B cell (primary cell): ENCODE results near the gene MESD. TPM values are rescaled to one million over a fixed set of nuclear protein-coding genes. Genes with fewer than 3 reads are reported as not detected.

Experiments used
- ATAC-seq: fragments of 200-7000 bp; cut with Tn5 transposase; one replicate; pipeline ENCODE4 v1.10.0; 2021; ENCODE audit warnings: low read depth, mild to moderate bottlenecking, moderate number of reproducible peaks, moderate library complexity
- CTCF ChIA-PET: fragments of 350-600 bp; sonication (Branson Sonifier 250); formaldehyde crosslinking; loops from one replicate; lab custom pipeline; 2021; ENCODE audit warnings: antibody characterized with exemption, inconsistent platforms; lab: Charles Lee
- POLR2A ChIA-PET: fragments of 350-600 bp; sonication (Branson Sonifier 250); formaldehyde crosslinking; loops from one replicate; lab custom pipeline; 2021; ENCODE audit warnings: antibody characterized with exemption; lab: Charles Lee
- DNase-seq: peaks from one replicate; pipeline ENCODE4 v3.0.0; 2013
- H2AFZ ChIP-seq: 2 replicates; pipeline ENCODE4 v1.6.1; 2012; ENCODE audit warnings: mild to moderate bottlenecking, low read depth, low read length; ENCODE audit not compliant: insufficient read depth, poor library complexity, severe bottlenecking
- H3K27ac ChIP-seq, 2 donors: 1 replicate in 1 of 2; 2 replicates in 1 of 2; pipeline ENCODE4 v1.5.1; 2012 to 2013; ENCODE audit warnings: low read length in 2 of 2, mild to moderate bottlenecking in 2 of 2, moderate library complexity in 1 of 2
- H3K27me3 ChIP-seq, 4 experiments: fragments of 200-600 bp in 1 of 4; sonication (generic) in 1 of 4; replicated peaks in 1 of 4; 1 replicate in 2 of 4; 2 replicates in 2 of 4; pipeline versions ENCODE4 v1.6.1 to v1.7.0; 2013 to 2016; ENCODE audit warnings: low read length in 3 of 4, mild to moderate bottlenecking in 2 of 4, mixed read lengths in 1 of 4, moderate library complexity in 1 of 4; ENCODE audit not compliant: insufficient read depth in 4 of 4, control insufficient read depth in 3 of 4; ENCODE audit errors: control extremely low read depth in 1 of 4
- H3K36me3 ChIP-seq, 2 experiments: replicated peaks in 1 of 2; 1 replicate in 1 of 2; 2 replicates in 1 of 2; pipeline versions ENCODE4 v1.6.1 to v1.7.1; 2013; ENCODE audit warnings: low read length in 1 of 2; ENCODE audit not compliant: insufficient read depth in 2 of 2, control insufficient read depth in 1 of 2; ENCODE audit errors: control extremely low read depth in 1 of 2, extremely low read depth in 1 of 2
- H3K4me1 ChIP-seq, 2 donors: fragments of 200-600 bp in 1 of 2; sonication (generic) in 1 of 2; 1 replicate in 1 of 2; 2 replicates in 1 of 2; pipeline versions ENCODE4 v1.5.1 to v1.6.1; 2013 to 2017; ENCODE audit warnings: low read length in 2 of 2; ENCODE audit not compliant: control insufficient read depth in 2 of 2, insufficient read depth in 2 of 2
- H3K4me2 ChIP-seq: replicated peaks from 2 replicates; pipeline ENCODE3; 2012; ENCODE audit warnings: mild to moderate bottlenecking, low read depth, low read length; ENCODE audit not compliant: poor library complexity, severe bottlenecking
- H3K4me3 ChIP-seq, 5 experiments: fragments of 200-600 bp in 1 of 5; sonication (generic) in 1 of 5; 1 replicate in 3 of 5; 2 replicates in 2 of 5; pipeline versions ENCODE4 v1.5.1 to v1.7.0; 2011 to 2016; ENCODE audit warnings: low read length in 4 of 5, mild to moderate bottlenecking in 4 of 5, low read depth in 2 of 5, control low read depth in 1 of 5, moderate library complexity in 1 of 5; ENCODE audit not compliant: insufficient read depth in 1 of 5; ENCODE audit errors: control extremely low read depth in 1 of 5, extremely low read depth in 1 of 5
- H3K79me2 ChIP-seq: fragments of 200-600 bp; sonication (generic); one replicate; pipeline ENCODE4 v1.6.0; 2016; ENCODE audit warnings: low read length; ENCODE audit not compliant: control insufficient read depth, insufficient read depth
- H3K9ac ChIP-seq: fragments of 200-600 bp; sonication (generic); 2 replicates; pipeline ENCODE4 v1.6.1; 2017; ENCODE audit warnings: mild to moderate bottlenecking, low read length, moderate library complexity
- H3K9me3 ChIP-seq, 3 donors: one replicate each; pipeline versions ENCODE4 v1.6.1 to v1.7.1; 2013; ENCODE audit warnings: low read length in 2 of 3; ENCODE audit not compliant: control insufficient read depth in 2 of 3, insufficient read depth in 1 of 3; ENCODE audit errors: control extremely low read depth in 1 of 3
- H4K20me1 ChIP-seq: 2 replicates; pipeline ENCODE4 v1.6.0; 2012; ENCODE audit warnings: mild to moderate bottlenecking, low read length; ENCODE audit not compliant: insufficient read depth, control insufficient read depth, poor library complexity, severe bottlenecking
- H3K27ac Mint-ChIP-seq: one replicate; pipeline ENCODE4 v1.8.0; 2021; ENCODE audit warnings: mixed read lengths
- H3K27me3 Mint-ChIP-seq: one replicate; pipeline ENCODE4 v1.8.0; 2021; ENCODE audit warnings: mixed read lengths
- H3K4me1 Mint-ChIP-seq: one replicate; pipeline ENCODE4 v1.8.0; 2021; ENCODE audit warnings: mixed read lengths
- H3K4me3 Mint-ChIP-seq: one replicate; pipeline ENCODE4 v1.8.0; 2021; ENCODE audit warnings: mixed read lengths
- H3K9me3 Mint-ChIP-seq: one replicate; pipeline ENCODE4 v1.8.0; 2022; ENCODE audit warnings: mixed read lengths; ENCODE audit not compliant: insufficient read depth
- EZH2 ChIP-seq: IDR thresholded peaks from 2 replicates; pipeline ENCODE4 v1.6.1; 2012; ENCODE audit warnings: borderline replicate concordance, low read depth, mild to moderate bottlenecking, moderate library complexity, low read length; ENCODE audit not compliant: insufficient read depth, poor library complexity, severe bottlenecking
- WGBS: methylation state at CpG from one replicate; pipeline ENCODE4 v1.1.5; 2013; ENCODE audit warnings: missing lambda C conversion rate; ENCODE audit not compliant: insufficient coverage; 5-methylcytosine and 5-hydroxymethylcytosine counted together
- intact Hi-C: fragments of 100-400 bp; cut with micrococcal nuclease; formaldehyde crosslinking; loops from one replicate; pipeline ENCODE4 v1.10.0; 2022
- polyA plus RNA-seq: library from polyadenylated mRNA; depleted of rRNA; stranded (reverse); fragments of >200 nt; gene quantifications from 2 replicates; pipeline ENCODE4 v1.2.3, GENCODE V29; 2012
- total RNA-seq, 2 donors: library from RNA; stranded (reverse); fragments of 120-200 nt in 1 of 2; gene quantifications; 1 replicate in 1 of 2; 2 replicates in 1 of 2; pipeline versions ENCODE4 v1.2.3 to v1.2.4, GENCODE V29; 2013 to 2022
- TF ChIP-seq, protein P1 (sequence below): fragments of 200-600 bp; IDR thresholded peaks from one replicate; pipeline ENCODE4 v1.8.0; 2022; ENCODE audit warnings: antibody characterized with exemption, mild to moderate bottlenecking

MESD gene
- total and polyA plus RNA-seq, 2 donors (not counting 1 experiment from before 2014, with no cell fraction given) = 7.9 to 35.3 TPM

DNA sequence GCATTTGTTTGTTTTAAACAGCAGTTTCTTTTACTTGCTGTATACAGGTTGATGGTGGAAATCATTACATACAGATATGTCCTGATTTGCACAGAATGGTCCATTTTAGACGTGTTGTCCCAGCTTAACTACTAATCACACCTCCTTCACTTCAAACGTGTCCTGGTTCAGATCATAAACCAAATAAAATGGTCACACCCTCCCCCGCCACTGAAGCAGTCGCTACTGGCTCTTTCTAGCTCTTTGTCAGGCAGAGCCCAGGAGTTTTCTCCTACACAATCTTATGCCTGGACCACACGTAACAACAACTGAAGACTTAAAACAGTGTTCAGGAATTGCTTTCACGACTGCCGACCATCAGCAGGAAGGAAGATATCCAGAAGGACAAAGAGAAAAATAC, 73.6 kb downstream of the MESD start:
- Mint-ChIP-seq H3K4me3 (no peak overlapping the region), H3K27ac (no peak overlapping the region), H3K27me3 (no peaks in the 10 kb centered on the region), H3K4me1 (no peaks in the 10 kb centered on the region), H3K9me3 (no peaks in the 10 kb centered on the region)
- Histone ChIP-seq H3K4me2 (no peak overlapping the region), H2AFZ (no peak overlapping the region), H3K9ac (no peak overlapping the region), H3K27ac (no peak overlapping the region), H3K79me2 (no peaks in the 10 kb centered on the region), H3K36me3 (no peaks in the 10 kb centered on the region), H3K4me3 (no peak overlapping the region), H3K9me3 (no peaks in the 10 kb centered on the region), H3K27me3 (no peaks in the 10 kb centered on the region), H3K4me1 (no peaks in the 10 kb centered on the region), H4K20me1 (no peaks in the 10 kb centered on the region)
- 85% methylated on average over 6 of the region's 7 CpGs for WGBS
- DNase-seq (no peak), ATAC-seq (no peak)
- ChIA-PET CTCF (no interaction called here), POLR2A (no interaction called here)
- TF ChIP-seq, protein P1, sequence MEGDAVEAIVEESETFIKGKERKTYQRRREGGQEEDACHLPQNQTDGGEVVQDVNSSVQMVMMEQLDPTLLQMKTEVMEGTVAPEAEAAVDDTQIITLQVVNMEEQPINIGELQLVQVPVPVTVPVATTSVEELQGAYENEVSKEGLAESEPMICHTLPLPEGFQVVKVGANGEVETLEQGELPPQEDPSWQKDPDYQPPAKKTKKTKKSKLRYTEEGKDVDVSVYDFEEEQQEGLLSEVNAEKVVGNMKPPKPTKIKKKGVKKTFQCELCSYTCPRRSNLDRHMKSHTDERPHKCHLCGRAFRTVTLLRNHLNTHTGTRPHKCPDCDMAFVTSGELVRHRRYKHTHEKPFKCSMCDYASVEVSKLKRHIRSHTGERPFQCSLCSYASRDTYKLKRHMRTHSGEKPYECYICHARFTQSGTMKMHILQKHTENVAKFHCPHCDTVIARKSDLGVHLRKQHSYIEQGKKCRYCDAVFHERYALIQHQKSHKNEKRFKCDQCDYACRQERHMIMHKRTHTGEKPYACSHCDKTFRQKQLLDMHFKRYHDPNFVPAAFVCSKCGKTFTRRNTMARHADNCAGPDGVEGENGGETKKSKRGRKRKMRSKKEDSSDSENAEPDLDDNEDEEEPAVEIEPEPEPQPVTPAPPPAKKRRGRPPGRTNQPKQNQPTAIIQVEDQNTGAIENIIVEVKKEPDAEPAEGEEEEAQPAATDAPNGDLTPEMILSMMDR = no peak
- TF ChIP-seq EZH2 = no peak
- intact Hi-C loops = no loop called here

DNA sequence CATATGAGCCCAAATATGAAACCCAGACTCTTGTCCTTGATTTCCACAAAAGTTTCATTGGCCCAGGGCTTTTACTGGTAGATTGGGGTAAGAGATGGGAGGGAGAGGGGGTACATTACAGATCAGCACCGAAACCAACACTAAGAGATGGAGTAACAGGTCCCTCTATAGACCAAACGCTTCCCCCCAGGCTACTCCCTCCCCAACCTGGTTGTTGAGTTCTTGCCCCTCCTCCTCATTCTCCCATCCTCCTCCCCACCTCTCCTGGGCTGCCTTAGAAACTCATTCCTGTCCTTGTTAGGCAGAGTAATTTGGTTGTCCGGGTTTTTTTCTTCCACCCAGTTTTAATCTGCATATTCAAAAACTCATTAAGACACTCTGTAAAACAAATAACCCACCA, 74.1 kb downstream of the MESD start:
- Histone ChIP-seq H3K27me3 (no peaks in the 10 kb centered on the region), H3K79me2 (no peaks in the 10 kb centered on the region), H4K20me1 (no peaks in the 10 kb centered on the region), H3K9me3 (no peaks in the 10 kb centered on the region), H3K4me1 (no peaks in the 10 kb centered on the region), H3K36me3 (no peaks in the 10 kb centered on the region), H3K27ac (no peak overlapping the region), H3K4me2 (no peak overlapping the region), H3K4me3 (no peak overlapping the region), H2AFZ (no peak overlapping the region), H3K9ac (no peak overlapping the region)
- WGBS = no CpG with 5 or more reads among the region's 3 CpGs
- TF ChIP-seq, protein P1 = no peak
- no peak for TF ChIP-seq EZH2
- intact Hi-C loops = no loop called here
- ChIA-PET POLR2A (no interaction called here), CTCF (no interaction called here)
- ATAC-seq (no peak), DNase-seq (no peak)
- H3K4me3 Mint-ChIP-seq = no peak overlapping the region
- no peaks in the 10 kb centered on the region for H3K27me3 Mint-ChIP-seq
- H3K4me1 Mint-ChIP-seq = no peaks in the 10 kb centered on the region
- no peak overlapping the region for H3K27ac Mint-ChIP-seq
- H3K9me3 Mint-ChIP-seq = no peaks in the 10 kb centered on the region
